SK-N-DZ (cell line): Measurements from ENCODE around the gene XYLT1.

ENCODE experiments used
- DNase-seq: peaks from one replicate; pipeline ENCODE4 v3.0.0-alpha.2; 2015; ENCODE audit warnings: low spot score

Gene XYLT1

GRCh38 chr16:17374668-17375255, 96.0 kb downstream of the XYLT1 start:
- DNase-seq, result no peak

GRCh38 chr16:17373533-17373932, 97.2 kb downstream of the XYLT1 start:
- no peak for DNase-seq

GRCh38 chr16:17372386-17372785, 98.4 kb downstream of the XYLT1 start:
- no peak for DNase-seq

DNA sequence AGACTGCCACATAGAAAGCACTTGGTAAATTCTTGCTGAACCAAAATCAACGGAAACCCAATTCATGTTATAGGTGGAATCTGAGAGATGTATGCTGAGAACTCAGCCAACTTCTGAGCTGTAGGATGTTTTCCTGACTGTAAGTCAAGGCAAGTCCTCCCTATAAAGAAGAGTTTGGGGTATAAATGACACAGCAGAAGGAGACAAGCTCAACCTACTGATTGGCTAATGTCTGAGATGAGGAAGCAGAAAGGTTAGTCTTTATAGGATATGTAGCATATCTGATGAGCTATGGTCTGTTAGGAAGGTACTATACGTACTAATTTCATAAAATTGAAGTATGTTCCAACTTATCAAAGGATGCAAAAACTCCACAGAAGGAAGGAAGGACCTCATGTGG, 99.5 kb downstream of the XYLT1 start:
- DNase-seq, result no peak

DNA sequence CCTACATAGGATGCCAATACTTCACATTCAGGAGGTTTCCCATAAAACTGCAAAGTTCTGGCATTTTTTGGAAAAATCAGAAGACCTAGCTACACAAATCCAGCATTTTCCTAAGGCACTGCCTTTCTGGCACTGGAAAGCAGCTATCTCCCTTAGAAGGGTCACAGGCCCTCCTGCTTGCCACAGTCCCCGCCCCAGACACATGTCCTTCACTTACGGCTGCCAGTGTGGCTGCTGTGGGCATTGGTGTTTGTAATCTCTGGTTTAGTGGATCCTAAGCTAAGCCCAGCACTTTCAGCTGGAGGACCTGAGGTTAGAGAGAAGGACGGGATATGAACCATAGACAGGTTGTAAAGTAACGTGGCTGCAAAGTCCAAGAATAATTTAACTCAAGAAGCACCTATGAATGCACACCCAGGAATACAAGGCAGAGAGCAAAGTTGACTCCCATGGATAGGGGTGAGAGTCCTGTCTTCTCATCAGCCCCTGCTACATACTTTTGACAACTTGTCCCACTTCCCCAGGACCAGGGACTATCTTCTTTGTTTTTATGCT, 100.0 kb downstream of the XYLT1 start:
- no peak for DNase-seq

- DNase-seq, result no peak
Observed at GRCh38 chr16:17370223-17370707, 100.5 kb downstream of the XYLT1 start.

GRCh38 chr16:17369421-17370222, 101.1 kb downstream of the XYLT1 start:
- DNase-seq, result no peak

DNA sequence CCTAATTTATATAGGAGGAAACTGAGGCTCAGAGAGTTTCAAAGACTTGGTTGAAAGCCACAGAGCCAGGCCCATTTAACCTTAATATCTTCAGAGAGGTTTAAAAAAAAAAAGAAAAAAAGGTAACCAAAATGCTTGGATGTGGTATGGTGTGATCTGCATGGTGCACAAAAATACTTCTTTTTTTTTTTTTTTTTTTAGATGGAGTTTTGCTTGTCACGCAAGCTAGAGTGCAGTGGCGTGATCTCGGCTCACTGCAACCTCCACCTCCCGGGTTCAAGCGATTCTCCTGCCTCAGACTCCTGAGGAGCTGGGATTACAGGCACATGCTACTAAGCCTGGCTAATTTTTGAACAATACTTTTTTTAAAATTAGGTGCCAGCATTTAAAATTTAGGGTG, 101.8 kb downstream of the XYLT1 start:
- DNase-seq, result no peak

DNA sequence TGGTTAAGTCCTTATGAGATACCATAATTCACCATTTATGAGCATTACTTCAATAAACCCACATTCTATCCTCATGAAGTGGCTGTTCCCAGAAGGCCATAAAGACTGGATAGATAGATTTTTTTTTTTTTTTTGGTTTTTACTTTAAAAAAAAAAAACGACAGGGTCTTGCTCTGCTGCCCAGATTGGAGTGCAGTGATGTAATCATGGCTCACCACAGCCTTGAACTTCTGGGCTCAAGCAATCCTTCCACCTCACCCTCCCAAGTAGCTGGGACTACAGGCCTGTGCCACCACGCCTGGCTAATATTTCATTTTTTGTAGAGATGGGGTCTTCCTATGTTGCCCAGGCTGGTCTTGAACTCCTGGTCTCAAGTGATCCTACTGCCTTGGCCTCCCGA, 102.3 kb downstream of the XYLT1 start:
- DNase-seq, result no peak

DNA sequence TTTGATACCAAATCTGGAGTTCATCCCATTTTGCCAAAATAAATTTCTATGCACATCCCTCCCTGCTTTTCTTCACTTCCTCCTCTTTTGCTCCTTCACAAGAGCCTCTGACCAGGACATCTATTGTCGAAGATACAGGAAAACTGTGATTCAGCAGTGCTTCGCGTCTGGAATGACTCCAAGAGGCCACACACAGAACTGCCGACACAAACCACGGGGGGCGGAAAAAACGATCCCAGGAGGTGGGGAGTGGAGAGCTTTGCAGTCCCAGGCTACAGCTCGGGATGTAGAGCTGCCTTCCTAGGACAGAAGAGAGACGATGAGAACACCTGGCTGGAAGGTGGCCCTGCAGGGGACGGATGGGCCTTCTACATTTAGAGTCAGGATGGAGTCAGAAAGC, 102.8 kb downstream of the XYLT1 start:
- peak; percentile 29 for DNase-seq

- no peak for DNase-seq
Observed at GRCh38 chr16:17367036-17367435, 103.7 kb downstream of the XYLT1 start.

- no peak for DNase-seq
Observed at GRCh38 chr16:17366299-17366961, 104.3 kb downstream of the XYLT1 start.

GRCh38 chr16:17365591-17366298, 105.0 kb downstream of the XYLT1 start:
- no peak for DNase-seq

- DNase-seq, result no peak
Observed at GRCh38 chr16:17365211-17365541, 105.6 kb downstream of the XYLT1 start.

- DNase-seq, result no peak
Observed at GRCh38 chr16:17364319-17365210, 106.2 kb downstream of the XYLT1 start.

DNA sequence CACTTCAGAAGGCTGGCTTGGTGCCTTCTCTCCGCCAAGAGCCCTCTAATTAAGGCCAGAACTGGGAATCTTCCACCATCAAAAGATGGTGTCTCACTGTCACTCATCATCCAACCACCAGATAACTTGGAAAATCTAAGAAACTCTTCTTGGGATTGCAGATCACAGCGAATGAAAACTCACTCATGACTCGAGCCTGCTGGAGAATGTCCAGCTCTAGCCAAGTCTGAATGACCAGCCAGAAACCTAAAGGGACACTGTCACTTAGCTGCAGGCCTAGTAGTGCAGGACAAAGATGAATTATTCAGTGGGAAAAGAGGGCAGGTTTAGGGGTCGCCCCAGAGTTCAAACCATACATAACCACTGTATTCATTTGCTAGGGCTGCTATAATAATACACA, 107.8 kb downstream of the XYLT1 start:
- DNase-seq, result no peak

GRCh38 chr16:17362183-17362582, 108.6 kb downstream of the XYLT1 start:
- no peak for DNase-seq

- no peak for DNase-seq
Observed at GRCh38 chr16:17360693-17361122, 110.1 kb downstream of the XYLT1 start.

GRCh38 chr16:17359788-17360390, 110.9 kb downstream of the XYLT1 start:
- DNase-seq, result no peak

- DNase-seq, result no peak
Observed at GRCh38 chr16:17358846-17359245, 111.9 kb downstream of the XYLT1 start.
